ENCODE measurements around the gene HPX. TPM values are rescaled to one million over a fixed set of nuclear protein-coding genes. Genes with fewer than 3 reads are reported as not detected.

HPX gene
- total and polyA plus RNA-seq, 2 of the 13 experiments (the other 11 are each of a cell fraction or from before 2014, with no cell fraction given): 9.2 to 57.4 TPM

GRCh38 chr11:6481012-6481923 lies 40.5 kb upstream of the HPX start, which contains the start of the genes ARFIP2 and TIMM10B (continued):
- TF ChIP-seq, protein P1, sequence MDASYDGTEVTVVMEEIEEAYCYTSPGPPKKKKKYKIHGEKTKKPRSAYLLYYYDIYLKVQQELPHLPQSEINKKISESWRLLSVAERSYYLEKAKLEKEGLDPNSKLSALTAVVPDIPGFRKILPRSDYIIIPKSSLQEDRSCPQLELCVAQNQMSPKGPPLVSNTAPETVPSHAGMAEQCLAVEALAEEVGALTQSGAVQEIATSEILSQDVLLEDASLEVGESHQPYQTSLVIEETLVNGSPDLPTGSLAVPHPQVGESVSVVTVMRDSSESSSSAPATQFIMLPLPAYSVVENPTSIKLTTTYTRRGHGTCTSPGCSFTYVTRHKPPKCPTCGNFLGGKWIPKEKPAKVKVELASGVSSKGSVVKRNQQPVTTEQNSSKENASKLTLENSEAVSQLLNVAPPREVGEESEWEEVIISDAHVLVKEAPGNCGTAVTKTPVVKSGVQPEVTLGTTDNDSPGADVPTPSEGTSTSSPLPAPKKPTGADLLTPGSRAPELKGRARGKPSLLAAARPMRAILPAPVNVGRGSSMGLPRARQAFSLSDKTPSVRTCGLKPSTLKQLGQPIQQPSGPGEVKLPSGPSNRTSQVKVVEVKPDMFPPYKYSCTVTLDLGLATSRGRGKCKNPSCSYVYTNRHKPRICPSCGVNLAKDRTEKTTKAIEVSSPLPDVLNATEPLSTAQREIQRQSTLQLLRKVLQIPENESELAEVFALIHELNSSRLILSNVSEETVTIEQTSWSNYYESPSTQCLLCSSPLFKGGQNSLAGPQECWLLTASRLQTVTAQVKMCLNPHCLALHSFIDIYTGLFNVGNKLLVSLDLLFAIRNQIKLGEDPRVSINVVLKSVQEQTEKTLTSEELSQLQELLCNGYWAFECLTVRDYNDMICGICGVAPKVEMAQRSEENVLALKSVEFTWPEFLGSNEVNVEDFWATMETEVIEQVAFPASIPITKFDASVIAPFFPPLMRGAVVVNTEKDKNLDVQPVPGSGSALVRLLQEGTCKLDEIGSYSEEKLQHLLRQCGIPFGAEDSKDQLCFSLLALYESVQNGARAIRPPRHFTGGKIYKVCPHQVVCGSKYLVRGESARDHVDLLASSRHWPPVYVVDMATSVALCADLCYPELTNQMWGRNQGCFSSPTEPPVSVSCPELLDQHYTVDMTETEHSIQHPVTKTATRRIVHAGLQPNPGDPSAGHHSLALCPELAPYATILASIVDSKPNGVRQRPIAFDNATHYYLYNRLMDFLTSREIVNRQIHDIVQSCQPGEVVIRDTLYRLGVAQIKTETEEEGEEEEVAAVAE (CRISPR knock-in tag; IDR thresholded peaks at IDR 0.05; ENCODE audit: borderline replicate concordance): no peak; the same call in 1 of the 2 replicates
- TF ChIP-seq ZNF564 (CRISPR knock-in tag; IDR thresholded peaks at IDR 0.05) (no peak), TCF7L2 (IDR thresholded peaks at IDR 0.05; ENCODE audit: low read depth, low read length) (no peak), CBX1 (IDR thresholded peaks at IDR 0.05; ENCODE audit: low read depth) (peak; percentile 44), ZNF350 (CRISPR knock-in tag; IDR thresholded peaks at IDR 0.05; ENCODE audit: borderline replicate concordance, low read depth) (peak; percentile 87; the same call in 1 of the 2 replicates), ZSCAN12 (CRISPR knock-in tag; IDR thresholded peaks at IDR 0.05) (no peak), MAZ (IDR thresholded peaks at IDR 0.05; ENCODE audit: borderline replicate concordance, low read depth, low read length) (no peak), MAZ (CRISPR knock-in tag; IDR thresholded peaks at IDR 0.05; ENCODE audit: low read depth) (peak; percentile 67), ZNF816 (CRISPR knock-in tag; IDR thresholded peaks at IDR 0.05; ENCODE audit: borderline replicate concordance) (no peak), ETV6 (CRISPR knock-in tag; conservative IDR thresholded peaks at IDR 0.05) (no peak), SP2 (CRISPR knock-in tag; IDR thresholded peaks at IDR 0.05) (peak; percentile 84), SMC3 (IDR thresholded peaks at IDR 0.05; ENCODE audit: low read length) (no peak), KLF9 (CRISPR knock-in tag; IDR thresholded peaks at IDR 0.05; ENCODE audit: low read depth) (no peak), EEA1 (CRISPR knock-in tag; IDR thresholded peaks at IDR 0.05; ENCODE audit: borderline replicate concordance) (no peak), NR2F2 (IDR thresholded peaks at IDR 0.05; ENCODE audit: borderline replicate concordance, low read depth) (no peak), ZNF619 (CRISPR knock-in tag; IDR thresholded peaks at IDR 0.05) (peak; percentile 71), ZNF747 (CRISPR knock-in tag; IDR thresholded peaks at IDR 0.05; ENCODE audit: borderline replicate concordance) (peak; percentile 49; the same call in 1 of the 2 replicates), ATF7-NPFF (CRISPR knock-in tag; IDR thresholded peaks at IDR 0.05; ENCODE audit: low read depth) (no peak; the same call in 1 of the 2 replicates), SIN3B (IDR thresholded peaks at IDR 0.05; ENCODE audit: low read length) (no peak; the same call in 1 of the 2 replicates), ZNF367 (CRISPR knock-in tag; IDR thresholded peaks at IDR 0.05; ENCODE audit: borderline replicate concordance) (no peak), KDM1A (CRISPR knock-in tag; IDR thresholded peaks at IDR 0.05) (no peak; the same call in 1 of the 2 replicates), ZNF850 (CRISPR knock-in tag; conservative IDR thresholded peaks at IDR 0.05) (no peak), ASH2L (IDR thresholded peaks at IDR 0.05; ENCODE audit: insufficient read length, low read depth, low read length) (peak; percentile 75)
- TF ChIP-seq, protein P2, sequence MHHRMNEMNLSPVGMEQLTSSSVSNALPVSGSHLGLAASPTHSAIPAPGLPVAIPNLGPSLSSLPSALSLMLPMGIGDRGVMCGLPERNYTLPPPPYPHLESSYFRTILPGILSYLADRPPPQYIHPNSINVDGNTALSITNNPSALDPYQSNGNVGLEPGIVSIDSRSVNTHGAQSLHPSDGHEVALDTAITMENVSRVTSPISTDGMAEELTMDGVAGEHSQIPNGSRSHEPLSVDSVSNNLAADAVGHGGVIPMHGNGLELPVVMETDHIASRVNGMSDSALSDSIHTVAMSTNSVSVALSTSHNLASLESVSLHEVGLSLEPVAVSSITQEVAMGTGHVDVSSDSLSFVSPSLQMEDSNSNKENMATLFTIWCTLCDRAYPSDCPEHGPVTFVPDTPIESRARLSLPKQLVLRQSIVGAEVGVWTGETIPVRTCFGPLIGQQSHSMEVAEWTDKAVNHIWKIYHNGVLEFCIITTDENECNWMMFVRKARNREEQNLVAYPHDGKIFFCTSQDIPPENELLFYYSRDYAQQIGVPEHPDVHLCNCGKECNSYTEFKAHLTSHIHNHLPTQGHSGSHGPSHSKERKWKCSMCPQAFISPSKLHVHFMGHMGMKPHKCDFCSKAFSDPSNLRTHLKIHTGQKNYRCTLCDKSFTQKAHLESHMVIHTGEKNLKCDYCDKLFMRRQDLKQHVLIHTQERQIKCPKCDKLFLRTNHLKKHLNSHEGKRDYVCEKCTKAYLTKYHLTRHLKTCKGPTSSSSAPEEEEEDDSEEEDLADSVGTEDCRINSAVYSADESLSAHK (CRISPR knock-in tag; IDR thresholded peaks at IDR 0.05; ENCODE audit: borderline replicate concordance): no peak

All from HepG2 (cell line).